Lower leg skin (tissue), 4 donors: Measurements from ENCODE around the gene FUT8. TPM values are rescaled to one million over a fixed set of nuclear protein-coding genes. Genes with fewer than 3 reads are reported as not detected.

Experiments
- DNase-seq, 2 donors: peaks; one replicate each; pipeline ENCODE4 v3.0.0-alpha.2; 2019; ENCODE audit warnings: low spot score in 2 of 2
- H3K4me3 ChIP-seq: fragments of 200-600 bp; sonication (generic); 2 replicates; pipeline ENCODE4 v1.5.1; 2017; ENCODE audit warnings: mild to moderate bottlenecking, low read depth; ENCODE audit not compliant: poor library complexity, severe bottlenecking
- POLR2A ChIP-seq, 2 donors: fragments of 450-650 bp; IDR thresholded peaks; one replicate each; pipeline ENCODE4 v1.6.1; 2016 to 2017; ENCODE audit warnings: antibody characterized with exemption in 2 of 2, mild to moderate bottlenecking in 1 of 2, moderate library complexity in 1 of 2
- WGBS, 2 donors: methylation state at CpG; one replicate each; pipeline ENCODE4 v1.1.5; 2018; 5-methylcytosine and 5-hydroxymethylcytosine counted together
- intact Hi-C: fragments of 100-400 bp; cut with DNase I; formaldehyde crosslinking; loops from one replicate; pipeline ENCODE4 v1.15.0; 2023; ENCODE audit warnings: low total_unique reads
- total RNA-seq, 4 donors: library from RNA; depleted of rRNA; stranded (reverse); fragments of >200 nt; gene quantifications; one replicate each; pipeline ENCODE4 v1.1.0, GENCODE V29; 2016
- TF ChIP-seq, protein P1 (sequence below), 3 donors: fragments of 450-650 bp; IDR thresholded peaks; one replicate each; pipeline ENCODE4 v1.5.1; 2016; ENCODE audit warnings: antibody characterized with exemption in 3 of 3, mild to moderate bottlenecking in 3 of 3, moderate library complexity in 2 of 3

Gene FUT8
- total RNA-seq, 4 donors from 2014 or later: 17.9 to 28.0 (median 25.2) TPM

DNA sequence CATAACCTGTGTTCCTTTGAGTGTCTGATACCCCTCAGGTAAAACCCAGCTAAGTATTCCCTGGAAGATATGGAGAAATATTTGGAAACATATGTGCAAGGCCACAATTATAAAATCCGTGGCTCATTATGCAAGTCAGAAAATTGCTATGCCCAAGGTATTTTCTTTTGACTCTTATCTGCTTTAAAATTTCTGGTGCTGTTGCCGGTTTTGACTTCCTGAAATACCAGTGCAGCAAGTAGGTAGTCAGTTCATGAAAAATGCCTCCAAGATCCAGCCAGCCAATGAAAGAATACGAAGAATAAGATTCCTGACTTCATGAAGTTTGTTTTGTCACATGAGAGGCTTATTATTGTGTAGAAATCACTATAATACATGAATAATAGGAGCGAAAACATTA, 20.2 kb upstream of the FUT8 start:
- intact Hi-C loops: no loop called here
- 57 to 62% methylated on average over 4 of the region's 4 CpGs for WGBS, 2 donors
- TF ChIP-seq, protein P1, sequence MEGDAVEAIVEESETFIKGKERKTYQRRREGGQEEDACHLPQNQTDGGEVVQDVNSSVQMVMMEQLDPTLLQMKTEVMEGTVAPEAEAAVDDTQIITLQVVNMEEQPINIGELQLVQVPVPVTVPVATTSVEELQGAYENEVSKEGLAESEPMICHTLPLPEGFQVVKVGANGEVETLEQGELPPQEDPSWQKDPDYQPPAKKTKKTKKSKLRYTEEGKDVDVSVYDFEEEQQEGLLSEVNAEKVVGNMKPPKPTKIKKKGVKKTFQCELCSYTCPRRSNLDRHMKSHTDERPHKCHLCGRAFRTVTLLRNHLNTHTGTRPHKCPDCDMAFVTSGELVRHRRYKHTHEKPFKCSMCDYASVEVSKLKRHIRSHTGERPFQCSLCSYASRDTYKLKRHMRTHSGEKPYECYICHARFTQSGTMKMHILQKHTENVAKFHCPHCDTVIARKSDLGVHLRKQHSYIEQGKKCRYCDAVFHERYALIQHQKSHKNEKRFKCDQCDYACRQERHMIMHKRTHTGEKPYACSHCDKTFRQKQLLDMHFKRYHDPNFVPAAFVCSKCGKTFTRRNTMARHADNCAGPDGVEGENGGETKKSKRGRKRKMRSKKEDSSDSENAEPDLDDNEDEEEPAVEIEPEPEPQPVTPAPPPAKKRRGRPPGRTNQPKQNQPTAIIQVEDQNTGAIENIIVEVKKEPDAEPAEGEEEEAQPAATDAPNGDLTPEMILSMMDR (IDR thresholded peaks at IDR 0.05): no peak
- no peak for TF ChIP-seq POLR2A (IDR thresholded peaks at IDR 0.05)

DNA sequence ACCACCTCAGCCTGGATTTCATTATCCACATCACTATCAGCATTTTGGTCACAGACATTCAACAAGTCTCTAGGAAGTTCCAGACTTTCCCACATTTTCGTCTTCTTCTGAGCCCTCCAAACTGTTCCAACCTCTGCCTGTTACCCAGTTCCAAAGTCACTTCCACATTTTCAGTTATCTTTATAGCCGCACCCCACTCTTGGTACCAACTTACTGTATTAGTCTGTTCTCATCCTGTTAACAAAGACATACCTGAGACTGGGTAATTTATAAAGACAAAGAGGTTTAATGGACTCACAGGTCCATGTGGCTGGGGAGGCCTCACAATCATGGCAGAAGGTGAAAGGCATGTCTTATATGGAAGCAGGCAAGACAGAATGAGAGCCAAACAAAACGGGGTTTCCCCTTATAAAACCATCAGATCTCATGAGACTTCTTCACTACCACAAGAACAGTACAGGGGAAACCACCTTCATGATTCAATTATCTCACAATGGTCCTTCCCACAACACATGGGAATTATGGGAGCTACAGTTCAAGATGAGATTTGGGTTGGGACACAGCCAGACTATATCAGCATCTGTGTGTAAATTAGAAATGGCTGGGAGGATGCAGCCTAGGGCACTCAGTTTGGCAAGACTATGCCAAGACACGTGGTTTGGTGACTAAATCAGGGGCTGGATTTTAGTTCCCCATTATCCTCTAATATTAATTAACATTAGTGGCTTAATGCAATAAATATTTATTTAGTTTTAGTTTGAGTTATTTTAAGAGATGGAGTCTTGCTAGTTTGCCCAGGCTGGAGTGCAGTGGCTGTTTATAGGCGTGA, 16.2 kb upstream of the FUT8 start:
- DNase-seq: no peak
- no peak for TF ChIP-seq POLR2A (IDR thresholded peaks at IDR 0.05)
- TF ChIP-seq, protein P1 (IDR thresholded peaks at IDR 0.05): no peak
- intact Hi-C loops: no loop called here
- WGBS, 2 donors: 73 to 78% methylated on average over 5 of the region's 5 CpGs
- H3K4me3 ChIP-seq: no peak overlapping the region

More for the DNA sequence above, 20.2 kb upstream of the FUT8 start:
- DNase-seq: no peak
- no peak overlapping the region for H3K4me3 ChIP-seq

DNA sequence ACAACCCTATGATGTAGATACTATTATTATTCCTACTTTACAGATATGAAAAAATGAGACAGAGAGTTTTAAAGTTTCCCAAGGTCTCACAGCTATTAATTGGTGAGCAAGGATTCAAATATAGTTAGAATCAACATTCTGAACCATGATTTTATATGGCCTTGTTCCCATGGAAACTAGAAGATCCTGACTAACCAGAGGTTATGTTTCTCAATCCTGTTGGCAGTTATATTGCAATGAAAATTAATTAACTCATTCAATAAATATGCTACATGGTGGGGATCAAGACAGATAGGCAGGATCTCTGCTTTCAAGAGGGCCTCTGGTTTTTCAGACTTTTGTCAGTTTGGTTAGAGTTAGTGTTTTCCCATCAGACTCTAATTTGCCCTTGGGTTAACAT, 9.3 kb upstream of the FUT8 start:
- no peak for DNase-seq
- TF ChIP-seq, protein P1 (IDR thresholded peaks at IDR 0.05): no peak
- TF ChIP-seq POLR2A (IDR thresholded peaks at IDR 0.05): no peak
- intact Hi-C loops: loop anchor here (10.0 kb wide), 1 partner anchor 178 kb away; no protein-coding TSS in a partner anchor
- H3K4me3 ChIP-seq: no peak overlapping the region

DNA sequence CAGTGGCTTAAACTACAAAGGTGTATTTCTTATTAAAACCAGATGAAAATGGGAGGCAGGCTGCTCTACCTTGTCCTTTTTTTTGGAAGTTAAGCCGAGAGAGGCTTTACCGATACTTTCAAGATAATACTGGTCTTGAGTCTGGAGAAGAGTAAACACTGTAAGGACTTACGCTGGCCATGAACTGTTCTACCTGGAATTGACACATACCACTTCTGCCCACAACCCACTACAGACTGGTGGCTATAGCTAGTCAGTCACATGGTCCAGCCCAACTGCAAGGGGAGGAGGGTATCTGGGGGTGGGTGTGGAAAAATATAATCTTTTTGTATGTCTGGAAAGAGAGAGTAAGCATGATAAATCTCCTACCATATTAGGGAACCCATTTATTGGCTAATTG, 4.4 kb upstream of the FUT8 start:
- intact Hi-C loops: loop anchor here (10.0 kb wide), 1 partner anchor 183 kb away; no protein-coding TSS in a partner anchor
- TF ChIP-seq, protein P1 (IDR thresholded peaks at IDR 0.05): no peak
- TF ChIP-seq POLR2A (IDR thresholded peaks at IDR 0.05): no peak
- DNase-seq: no peak
- H3K4me3 ChIP-seq: no peak overlapping the region
- 93 to 94% methylated on average over 3 of the region's 3 CpGs for WGBS, 2 donors

DNA sequence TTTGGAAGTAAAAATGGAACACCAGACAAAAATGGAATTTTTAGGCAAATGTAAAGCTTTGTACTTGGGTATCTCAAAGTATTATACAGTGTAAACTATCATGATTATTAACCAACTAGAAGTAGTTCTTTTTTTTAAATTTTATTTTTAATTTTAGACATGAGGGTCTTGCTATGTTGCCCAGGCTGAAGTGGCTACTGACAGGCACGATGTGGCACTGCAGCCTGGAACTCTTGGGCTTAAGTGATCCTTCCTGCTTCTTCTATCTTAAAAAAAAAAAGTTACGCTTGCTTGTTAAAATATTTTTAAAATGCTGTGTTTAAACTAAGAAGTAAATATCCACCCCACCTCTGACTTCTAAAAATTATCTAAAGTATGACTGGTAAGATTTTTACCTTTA, 1.9 kb upstream of the FUT8 start:
- H3K4me3 ChIP-seq: no peak overlapping the region
- WGBS, 2 donors: 95 to 98% methylated on average over 2 of the region's 2 CpGs
- intact Hi-C loops: loop anchor here (10.0 kb wide), 1 partner anchor 1954 kb away; the partner anchor contains the start of gene EIF2S1
- DNase-seq: no peak
- TF ChIP-seq, protein P1 (IDR thresholded peaks at IDR 0.05): no peak
- no peak for TF ChIP-seq POLR2A (IDR thresholded peaks at IDR 0.05)
